ENCODE results near the gene EGF.

GRCh38 chr4:109993116-109993515 is 80.4 kb downstream of the EGF start:
- TF ChIP-seq CTCF (IDR thresholded peaks at IDR 0.05 in 8 of 11, conservative IDR thresholded peaks at IDR 0.05 in 3 of 11) (no peak), POLR2AphosphoS5 (IDR thresholded peaks at IDR 0.05) (no peak), POLR2A (IDR thresholded peaks at IDR 0.05) (no peak)
